K562 (cell line): ENCODE data around the gene STK24.

ENCODE experiments used
- ELF1 ChIP-seq: fragments of 200-800 bp; sonication (Bioruptor generic); IDR thresholded peaks from 2 replicates; pipeline ENCODE4 v1.6.1; 2016; ENCODE audit warnings: missing genetic modification characterization, missing compliant biosample characterization
- MCM7 ChIP-seq, 2 experiments: fragments of 450-650 bp; IDR thresholded peaks; 2 replicates each; pipeline ENCODE4 v1.6.1; 2016 to 2018
- MYNN ChIP-seq, 2 experiments: sonication (generic); formaldehyde crosslinking in 1 of 2; IDR thresholded peaks; 2 replicates each; pipeline versions ENCODE4 v1.5.0 to v1.6.1; 2016 to 2020; ENCODE audit warnings: antibody characterized with exemption in 1 of 2, missing genetic modification reagents in 1 of 2
- TF ChIP-seq, protein P1 (sequence below), 3 experiments: IDR thresholded peaks in 2 of 3; conservative IDR thresholded peaks in 1 of 3; 2 replicates each; pipeline ENCODE4 v1.5.1; 2011 to 2012; ENCODE audit warnings: low read length in 3 of 3, mild to moderate bottlenecking in 3 of 3, control low read depth in 2 of 3, improper control_type of control experiment in 1 of 3, inconsistent platforms in 1 of 3, low read depth in 1 of 3, mixed read lengths in 1 of 3, moderate library complexity in 1 of 3; ENCODE audit not compliant: insufficient read depth in 2 of 3
- TF ChIP-seq, protein P2 (sequence below): fragments of 250-450 bp; sonication (Bioruptor Pico); IDR thresholded peaks from 2 replicates; pipeline ENCODE4 v1.8.0; 2021; ENCODE audit warnings: borderline replicate concordance, mild to moderate bottlenecking, moderate library complexity; ENCODE audit not compliant: poor library complexity, severe bottlenecking
- TF ChIP-seq, protein P3 (sequence below), 2 experiments: fragments of 450-650 bp; formaldehyde crosslinking in 1 of 2; IDR thresholded peaks; 2 replicates each; pipeline versions ENCODE4 v1.4.0 to v1.6.1; 2014 to 2020; ENCODE audit warnings: mild to moderate bottlenecking in 2 of 2, borderline replicate concordance in 1 of 2, low read depth in 1 of 2
- TF ChIP-seq, protein P4 (sequence below): sonication (generic); formaldehyde crosslinking; IDR thresholded peaks from 2 replicates; pipeline ENCODE4 v1.8.1; 2023; ENCODE audit warnings: mild to moderate bottlenecking, missing genetic modification reagents

- TF ChIP-seq MYNN (IDR thresholded peaks at IDR 0.05): no peak
- TF ChIP-seq MYNN (CRISPR knock-in tag; IDR thresholded peaks at IDR 0.05): no peak
- TF ChIP-seq, protein P1, sequence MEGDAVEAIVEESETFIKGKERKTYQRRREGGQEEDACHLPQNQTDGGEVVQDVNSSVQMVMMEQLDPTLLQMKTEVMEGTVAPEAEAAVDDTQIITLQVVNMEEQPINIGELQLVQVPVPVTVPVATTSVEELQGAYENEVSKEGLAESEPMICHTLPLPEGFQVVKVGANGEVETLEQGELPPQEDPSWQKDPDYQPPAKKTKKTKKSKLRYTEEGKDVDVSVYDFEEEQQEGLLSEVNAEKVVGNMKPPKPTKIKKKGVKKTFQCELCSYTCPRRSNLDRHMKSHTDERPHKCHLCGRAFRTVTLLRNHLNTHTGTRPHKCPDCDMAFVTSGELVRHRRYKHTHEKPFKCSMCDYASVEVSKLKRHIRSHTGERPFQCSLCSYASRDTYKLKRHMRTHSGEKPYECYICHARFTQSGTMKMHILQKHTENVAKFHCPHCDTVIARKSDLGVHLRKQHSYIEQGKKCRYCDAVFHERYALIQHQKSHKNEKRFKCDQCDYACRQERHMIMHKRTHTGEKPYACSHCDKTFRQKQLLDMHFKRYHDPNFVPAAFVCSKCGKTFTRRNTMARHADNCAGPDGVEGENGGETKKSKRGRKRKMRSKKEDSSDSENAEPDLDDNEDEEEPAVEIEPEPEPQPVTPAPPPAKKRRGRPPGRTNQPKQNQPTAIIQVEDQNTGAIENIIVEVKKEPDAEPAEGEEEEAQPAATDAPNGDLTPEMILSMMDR (IDR thresholded peaks at IDR 0.05 in 2 of 3, conservative IDR thresholded peaks at IDR 0.05 in 1 of 3; ENCODE audit: insufficient read depth in 2 of 3, low read depth in 1 of 3, low read length in 3 of 3): no peak
- TF ChIP-seq, protein P2, sequence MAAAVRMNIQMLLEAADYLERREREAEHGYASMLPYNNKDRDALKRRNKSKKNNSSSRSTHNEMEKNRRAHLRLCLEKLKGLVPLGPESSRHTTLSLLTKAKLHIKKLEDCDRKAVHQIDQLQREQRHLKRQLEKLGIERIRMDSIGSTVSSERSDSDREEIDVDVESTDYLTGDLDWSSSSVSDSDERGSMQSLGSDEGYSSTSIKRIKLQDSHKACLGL: no peak
- no peak for TF ChIP-seq ELF1 (tag)
- TF ChIP-seq, protein P3, sequence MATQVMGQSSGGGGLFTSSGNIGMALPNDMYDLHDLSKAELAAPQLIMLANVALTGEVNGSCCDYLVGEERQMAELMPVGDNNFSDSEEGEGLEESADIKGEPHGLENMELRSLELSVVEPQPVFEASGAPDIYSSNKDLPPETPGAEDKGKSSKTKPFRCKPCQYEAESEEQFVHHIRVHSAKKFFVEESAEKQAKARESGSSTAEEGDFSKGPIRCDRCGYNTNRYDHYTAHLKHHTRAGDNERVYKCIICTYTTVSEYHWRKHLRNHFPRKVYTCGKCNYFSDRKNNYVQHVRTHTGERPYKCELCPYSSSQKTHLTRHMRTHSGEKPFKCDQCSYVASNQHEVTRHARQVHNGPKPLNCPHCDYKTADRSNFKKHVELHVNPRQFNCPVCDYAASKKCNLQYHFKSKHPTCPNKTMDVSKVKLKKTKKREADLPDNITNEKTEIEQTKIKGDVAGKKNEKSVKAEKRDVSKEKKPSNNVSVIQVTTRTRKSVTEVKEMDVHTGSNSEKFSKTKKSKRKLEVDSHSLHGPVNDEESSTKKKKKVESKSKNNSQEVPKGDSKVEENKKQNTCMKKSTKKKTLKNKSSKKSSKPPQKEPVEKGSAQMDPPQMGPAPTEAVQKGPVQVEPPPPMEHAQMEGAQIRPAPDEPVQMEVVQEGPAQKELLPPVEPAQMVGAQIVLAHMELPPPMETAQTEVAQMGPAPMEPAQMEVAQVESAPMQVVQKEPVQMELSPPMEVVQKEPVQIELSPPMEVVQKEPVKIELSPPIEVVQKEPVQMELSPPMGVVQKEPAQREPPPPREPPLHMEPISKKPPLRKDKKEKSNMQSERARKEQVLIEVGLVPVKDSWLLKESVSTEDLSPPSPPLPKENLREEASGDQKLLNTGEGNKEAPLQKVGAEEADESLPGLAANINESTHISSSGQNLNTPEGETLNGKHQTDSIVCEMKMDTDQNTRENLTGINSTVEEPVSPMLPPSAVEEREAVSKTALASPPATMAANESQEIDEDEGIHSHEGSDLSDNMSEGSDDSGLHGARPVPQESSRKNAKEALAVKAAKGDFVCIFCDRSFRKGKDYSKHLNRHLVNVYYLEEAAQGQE (IDR thresholded peaks at IDR 0.05; ENCODE audit: borderline replicate concordance): no peak
- TF ChIP-seq, protein P3 (CRISPR knock-in tag; IDR thresholded peaks at IDR 0.05; ENCODE audit: low read depth): no peak
- TF ChIP-seq, protein P4, sequence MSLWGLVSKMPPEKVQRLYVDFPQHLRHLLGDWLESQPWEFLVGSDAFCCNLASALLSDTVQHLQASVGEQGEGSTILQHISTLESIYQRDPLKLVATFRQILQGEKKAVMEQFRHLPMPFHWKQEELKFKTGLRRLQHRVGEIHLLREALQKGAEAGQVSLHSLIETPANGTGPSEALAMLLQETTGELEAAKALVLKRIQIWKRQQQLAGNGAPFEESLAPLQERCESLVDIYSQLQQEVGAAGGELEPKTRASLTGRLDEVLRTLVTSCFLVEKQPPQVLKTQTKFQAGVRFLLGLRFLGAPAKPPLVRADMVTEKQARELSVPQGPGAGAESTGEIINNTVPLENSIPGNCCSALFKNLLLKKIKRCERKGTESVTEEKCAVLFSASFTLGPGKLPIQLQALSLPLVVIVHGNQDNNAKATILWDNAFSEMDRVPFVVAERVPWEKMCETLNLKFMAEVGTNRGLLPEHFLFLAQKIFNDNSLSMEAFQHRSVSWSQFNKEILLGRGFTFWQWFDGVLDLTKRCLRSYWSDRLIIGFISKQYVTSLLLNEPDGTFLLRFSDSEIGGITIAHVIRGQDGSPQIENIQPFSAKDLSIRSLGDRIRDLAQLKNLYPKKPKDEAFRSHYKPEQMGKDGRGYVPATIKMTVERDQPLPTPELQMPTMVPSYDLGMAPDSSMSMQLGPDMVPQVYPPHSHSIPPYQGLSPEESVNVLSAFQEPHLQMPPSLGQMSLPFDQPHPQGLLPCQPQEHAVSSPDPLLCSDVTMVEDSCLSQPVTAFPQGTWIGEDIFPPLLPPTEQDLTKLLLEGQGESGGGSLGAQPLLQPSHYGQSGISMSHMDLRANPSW: no peak
- no peak for TF ChIP-seq MCM7 (IDR thresholded peaks at IDR 0.05)
These were observed 35.7 kb downstream of the STK24 start for GRCh38 chr13:98541191-98541590.
